Sigmoid colon (tissue), 7 donors: ENCODE results near the gene FTCDNL1. TPM values are rescaled to one million over a fixed set of nuclear protein-coding genes. Genes with fewer than 3 reads are reported as not detected.

Experiments used
- DNase-seq: peaks from one replicate; pipeline ENCODE4 v3.0.0-alpha.2; 2019
- H3K27ac ChIP-seq, 4 donors: fragments of 200-600 bp; sonication (generic); one replicate each; pipeline ENCODE4 v1.5.1; 2016 to 2019; ENCODE audit warnings: mild to moderate bottlenecking in 1 of 4
- H3K27me3 ChIP-seq, 3 donors: fragments of 200-600 bp; sonication (generic); one replicate each; pipeline ENCODE4 v1.5.1; 2019; ENCODE audit warnings: mild to moderate bottlenecking in 1 of 3
- H3K36me3 ChIP-seq, 4 donors: fragments of 200-600 bp; sonication (generic); one replicate each; pipeline ENCODE4 v1.5.1; 2016 to 2019
- H3K4me1 ChIP-seq, 4 donors: fragments of 200-600 bp; sonication (generic); one replicate each; pipeline ENCODE4 v1.5.1; 2017 to 2019
- H3K4me3 ChIP-seq, 4 donors: fragments of 200-600 bp; sonication (generic); one replicate each; pipeline ENCODE4 v1.5.1; 2017 to 2019; ENCODE audit warnings: mild to moderate bottlenecking in 2 of 4, moderate library complexity in 1 of 4
- H3K9me3 ChIP-seq, 4 donors: fragments of 200-600 bp in 3 of 4; sonication (generic) in 3 of 4; one replicate each; pipeline versions ENCODE4 v1.5.1 to v1.6.1; 2013 to 2019
- EP300 ChIP-seq, 4 donors: sonication (generic); formaldehyde crosslinking; IDR thresholded peaks; one replicate each; pipeline ENCODE4 v1.6.1; 2017; ENCODE audit warnings: antibody characterized with exemption in 4 of 4
- POLR2A ChIP-seq, 2 donors: fragments of 450-650 bp; IDR thresholded peaks; one replicate each; pipeline ENCODE4 v1.6.1; 2016; ENCODE audit warnings: antibody characterized with exemption in 2 of 2, mild to moderate bottlenecking in 2 of 2, moderate library complexity in 2 of 2
- POLR2AphosphoS5 ChIP-seq, 4 donors: sonication (generic); formaldehyde crosslinking; IDR thresholded peaks; one replicate each; pipeline ENCODE4 v1.6.1; 2017; ENCODE audit warnings: antibody characterized with exemption in 4 of 4
- WGBS, 2 donors: extraction: QIAGEN DNeasy Blood & Tissue Kit; methylation state at CpG; one replicate each; pipeline ENCODE4 v1.1.7; 2013; 5-methylcytosine and 5-hydroxymethylcytosine counted together
- intact Hi-C: fragments of 100-400 bp; cut with DNase I; formaldehyde crosslinking; loops from one replicate; pipeline ENCODE4 v1.15.1; 2023
- polyA plus RNA-seq, 3 donors: library from polyadenylated mRNA; stranded (reverse); fragments of 200-250 nt; gene quantifications; one replicate each; pipeline ENCODE4 v1.2.3, GENCODE V29; 2013
- total RNA-seq, 4 donors: library from RNA; depleted of rRNA; stranded (reverse); fragments of >200 nt; gene quantifications; one replicate each; pipeline ENCODE4 v1.1.0, GENCODE V29; 2016
- TF ChIP-seq, protein P1 (sequence below), 4 experiments: fragments of 450-650 bp in 3 of 4; fragments of 200-600 bp in 1 of 4; IDR thresholded peaks; one replicate each; pipeline ENCODE4 v1.5.1; 2016 to 2019; ENCODE audit warnings: antibody characterized with exemption in 4 of 4, mild to moderate bottlenecking in 3 of 4, moderate library complexity in 2 of 4
- donor health status: healthy with polysubstance abuse.
- donor health status: Bipolar disorder and iron deficiency.
- donor health status: healthy.

FTCDNL1 gene
- total and polyA plus RNA-seq, 7 donors = 1.1 to 5.0 (median 2.3) TPM; not detected in 1

DNA sequence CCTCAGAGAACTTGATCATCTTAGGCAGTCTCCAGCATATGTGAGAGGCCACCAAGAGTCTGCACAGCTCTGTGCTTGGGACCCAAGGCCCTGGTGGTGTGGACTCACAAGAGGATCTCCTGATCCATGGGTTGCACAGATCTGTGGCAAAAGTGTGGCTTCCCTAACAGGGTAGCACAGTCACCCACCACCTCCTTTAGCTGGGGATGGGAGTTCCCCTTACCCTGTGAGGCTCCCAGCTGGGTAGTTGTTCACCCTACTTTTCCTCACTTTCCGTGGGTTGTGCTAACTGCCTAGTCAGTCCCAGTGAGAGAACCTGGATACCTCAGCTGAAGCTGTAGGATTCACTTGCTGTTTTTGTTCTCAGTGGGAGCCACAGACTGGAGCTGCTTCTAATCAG lies 123.7 kb downstream of the FTCDNL1 start:
- Histone ChIP-seq H3K4me3 (no peak overlapping the region), H3K36me3 (no peaks in the 10 kb centered on the region), H3K27me3 (no peaks in the 10 kb centered on the region), H3K27ac (no peak overlapping the region), H3K4me1 (no peaks in the 10 kb centered on the region), H3K9me3 (peaks cover 0 to 3% (median 0%) of the 10 kb centered on the region in 4 donors)
- DNase-seq = no peak
- WGBS, 2 donors = 89 to 93% methylated on average over 1 of the region's 1 CpG
- intact Hi-C loops = no loop called here
- TF ChIP-seq POLR2AphosphoS5 (IDR thresholded peaks at IDR 0.05) (no peak), POLR2A (IDR thresholded peaks at IDR 0.05) (no peak), EP300 (IDR thresholded peaks at IDR 0.05) (no peak)
- TF ChIP-seq, protein P1, sequence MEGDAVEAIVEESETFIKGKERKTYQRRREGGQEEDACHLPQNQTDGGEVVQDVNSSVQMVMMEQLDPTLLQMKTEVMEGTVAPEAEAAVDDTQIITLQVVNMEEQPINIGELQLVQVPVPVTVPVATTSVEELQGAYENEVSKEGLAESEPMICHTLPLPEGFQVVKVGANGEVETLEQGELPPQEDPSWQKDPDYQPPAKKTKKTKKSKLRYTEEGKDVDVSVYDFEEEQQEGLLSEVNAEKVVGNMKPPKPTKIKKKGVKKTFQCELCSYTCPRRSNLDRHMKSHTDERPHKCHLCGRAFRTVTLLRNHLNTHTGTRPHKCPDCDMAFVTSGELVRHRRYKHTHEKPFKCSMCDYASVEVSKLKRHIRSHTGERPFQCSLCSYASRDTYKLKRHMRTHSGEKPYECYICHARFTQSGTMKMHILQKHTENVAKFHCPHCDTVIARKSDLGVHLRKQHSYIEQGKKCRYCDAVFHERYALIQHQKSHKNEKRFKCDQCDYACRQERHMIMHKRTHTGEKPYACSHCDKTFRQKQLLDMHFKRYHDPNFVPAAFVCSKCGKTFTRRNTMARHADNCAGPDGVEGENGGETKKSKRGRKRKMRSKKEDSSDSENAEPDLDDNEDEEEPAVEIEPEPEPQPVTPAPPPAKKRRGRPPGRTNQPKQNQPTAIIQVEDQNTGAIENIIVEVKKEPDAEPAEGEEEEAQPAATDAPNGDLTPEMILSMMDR (IDR thresholded peaks at IDR 0.05) = no peak

DNA sequence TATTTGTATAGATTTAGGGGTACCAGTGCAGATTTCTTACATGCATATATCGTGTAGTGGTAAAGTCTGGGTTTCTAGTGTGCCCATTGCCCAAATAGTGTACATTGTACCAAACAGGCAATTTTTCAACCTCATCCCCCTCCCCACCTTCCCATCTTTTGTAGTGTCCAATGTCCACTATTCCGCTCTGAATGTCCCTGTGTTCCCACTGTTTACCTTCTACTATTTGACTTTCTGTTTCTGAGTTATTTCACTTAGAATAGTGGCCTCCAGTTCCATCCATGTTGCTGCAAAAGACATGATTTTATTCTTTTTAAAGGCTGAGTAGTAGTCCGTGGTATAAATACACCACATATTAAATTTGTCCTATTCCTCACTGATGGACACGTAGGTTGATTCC lies 132.9 kb downstream of the FTCDNL1 start:
- peaks cover 0 to 8% (median 0%) of the 10 kb centered on the region in 4 donors for H3K4me1 ChIP-seq
- DNase-seq = no peak
- H3K4me3 ChIP-seq = no peak overlapping the region
- no peak overlapping the region for H3K27ac ChIP-seq
- WGBS, 2 donors = 97% methylated on average over 4 of the region's 4 CpGs
- no peaks in the 10 kb centered on the region for H3K27me3 ChIP-seq
- H3K36me3 ChIP-seq = no peaks in the 10 kb centered on the region
- no peak for TF ChIP-seq EP300 (IDR thresholded peaks at IDR 0.05)
- TF ChIP-seq POLR2A (IDR thresholded peaks at IDR 0.05) = no peak
- TF ChIP-seq, protein P1 (IDR thresholded peaks at IDR 0.05) = no peak
- no peak for TF ChIP-seq POLR2AphosphoS5 (IDR thresholded peaks at IDR 0.05)
- intact Hi-C loops = no loop called here
- peaks cover 0 to 3% (median 0%) of the 10 kb centered on the region in 4 donors for H3K9me3 ChIP-seq

DNA sequence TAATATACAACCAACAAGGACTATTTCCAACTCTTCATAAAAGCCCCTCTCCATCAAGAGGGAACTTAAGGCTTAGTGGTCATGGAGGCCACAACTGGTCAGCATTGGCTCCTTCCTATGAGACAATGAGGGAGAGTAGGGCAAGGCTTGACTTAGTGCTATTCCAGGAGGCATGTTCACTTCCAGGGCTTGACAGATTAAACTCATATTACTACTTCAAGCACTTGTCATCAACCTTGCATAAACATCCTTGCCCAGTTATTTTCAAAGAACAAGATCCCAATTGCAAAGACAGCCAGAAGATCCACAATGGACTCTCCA lies 133.4 kb downstream of the FTCDNL1 start:
- DNase-seq = no peak
- Histone ChIP-seq H3K27me3 (no peaks in the 10 kb centered on the region), H3K9me3 (peaks cover 0 to 3% (median 0%) of the 10 kb centered on the region in 4 donors), H3K4me1 (peaks cover 0 to 8% (median 0%) of the 10 kb centered on the region in 4 donors), H3K27ac (no peak overlapping the region), H3K36me3 (no peaks in the 10 kb centered on the region), H3K4me3 (no peak overlapping the region)
- no peak for TF ChIP-seq POLR2A (IDR thresholded peaks at IDR 0.05)
- intact Hi-C loops = no loop called here

DNA sequence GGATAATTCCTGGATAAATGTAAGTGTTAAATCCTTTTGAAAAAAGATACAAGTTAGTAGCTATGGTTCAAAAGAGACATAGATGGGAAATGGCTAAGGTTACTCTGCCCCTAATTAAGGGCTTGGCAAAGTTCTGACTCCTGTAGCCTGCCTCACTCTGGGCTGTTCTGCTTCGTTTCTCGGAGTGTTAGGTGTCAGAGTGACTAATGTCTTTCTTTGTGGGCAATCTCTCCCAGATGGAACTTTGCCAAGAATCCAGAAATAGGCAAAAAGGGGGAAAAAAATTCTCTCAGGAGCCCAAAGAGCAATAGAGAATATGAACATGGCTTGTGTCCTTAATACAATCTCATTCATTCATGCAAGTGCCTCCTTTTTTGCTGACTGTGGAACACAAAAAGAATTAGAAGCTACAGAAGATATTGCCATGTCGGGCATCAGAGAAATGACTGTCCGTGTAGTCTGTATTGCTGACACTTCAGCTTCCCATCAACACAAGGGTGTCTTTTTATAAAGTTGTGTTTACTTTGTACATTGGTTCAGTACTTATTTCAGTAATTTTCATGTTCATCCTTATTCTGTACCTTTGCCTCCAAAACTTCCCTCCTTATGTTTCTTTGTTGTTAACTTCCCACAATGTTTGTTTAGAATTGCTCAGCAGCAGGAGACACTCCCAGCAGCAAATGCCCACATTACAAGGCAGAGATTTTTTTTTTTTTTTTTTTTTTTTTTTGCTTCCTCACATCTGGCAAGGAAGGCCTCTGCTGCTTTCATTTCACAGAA lies 134.0 kb downstream of the FTCDNL1 start:
- Histone ChIP-seq H3K4me3 (no peak overlapping the region), H3K4me1 (peaks cover 0 to 8% (median 0%) of the 10 kb centered on the region in 4 donors), H3K27ac (no peak overlapping the region), H3K9me3 (no peaks in the 10 kb centered on the region), H3K27me3 (no peaks in the 10 kb centered on the region), H3K36me3 (no peaks in the 10 kb centered on the region)
- intact Hi-C loops = no loop called here
- 15 to 36% methylated on average over 4 of the region's 4 CpGs for WGBS, 2 donors
- TF ChIP-seq EP300 (IDR thresholded peaks at IDR 0.05) (no peak), POLR2A (IDR thresholded peaks at IDR 0.05) (no peak), POLR2AphosphoS5 (IDR thresholded peaks at IDR 0.05) (no peak)
- TF ChIP-seq, protein P1 (IDR thresholded peaks at IDR 0.05) = no peak
- DNase-seq = no peak

DNA sequence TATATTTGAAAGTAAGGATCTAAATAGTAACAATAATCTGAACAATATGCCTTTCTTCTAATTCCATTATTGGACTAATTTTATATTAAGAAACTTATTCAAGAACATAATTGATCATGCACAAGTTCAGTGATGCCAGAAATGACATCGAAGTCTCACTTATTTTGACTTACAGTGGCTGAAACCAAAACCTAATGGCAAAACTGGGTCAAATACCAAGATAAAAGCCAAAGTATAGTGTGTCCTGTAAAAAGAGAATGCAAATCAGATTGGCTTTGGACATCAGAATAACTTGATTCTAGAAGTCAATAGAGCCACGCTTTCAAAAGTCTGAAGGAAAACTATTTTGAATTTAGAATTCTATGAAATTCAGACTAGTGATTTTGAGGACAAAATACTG lies 137.2 kb downstream of the FTCDNL1 start:
- no peaks in the 10 kb centered on the region for H3K36me3 ChIP-seq
- H3K27me3 ChIP-seq = no peaks in the 10 kb centered on the region
- no peaks in the 10 kb centered on the region for H3K9me3 ChIP-seq
- intact Hi-C loops = no loop called here
- 46 to 72% methylated on average over 2 of the region's 2 CpGs for WGBS, 2 donors
- DNase-seq = no peak
- H3K27ac ChIP-seq = no peak overlapping the region
- TF ChIP-seq POLR2AphosphoS5 (IDR thresholded peaks at IDR 0.05) (no peak), POLR2A (IDR thresholded peaks at IDR 0.05) (no peak), EP300 (IDR thresholded peaks at IDR 0.05) (no peak)
- TF ChIP-seq, protein P1 (IDR thresholded peaks at IDR 0.05) = no peak
- no peak overlapping the region for H3K4me3 ChIP-seq
- H3K4me1 ChIP-seq = peaks cover 0 to 8% (median 0%) of the 10 kb centered on the region in 4 donors
